ENCODE results near the gene OR1J2.

- no peak for TF ChIP-seq CTCF (IDR thresholded peaks at IDR 0.05)
- no peak for TF ChIP-seq POLR2AphosphoS5 (IDR thresholded peaks at IDR 0.05)
- no peak for TF ChIP-seq EP300 (IDR thresholded peaks at IDR 0.05)
Measured at GRCh38 chr9:122518226-122518625, 7.6 kb downstream of the OR1J2 start.
